ENCODE data around the gene GPR12.
A peak's percentile ranks its signal among the peaks of the same experiment; 100 is the strongest.

GRCh38 chr13:26708007-26708297, 52.6 kb downstream of the GPR12 start:
- TF ChIP-seq CTCF (conservative IDR thresholded peaks at IDR 0.05; ENCODE audit: low read length) (0 out of 2 replicates have a peak, but pooled peaks have one; percentile 22), EZH2phosphoT487 (IDR thresholded peaks at IDR 0.05; ENCODE audit: borderline replicate concordance, low read depth, low read length) (no peak)
